NCI-H2029 treated with DMSO at 0.1 percent for 48 hours (cell line): ENCODE measurements around the gene RASD1.
"Not testable (repeated sequence)": the region's sequence is repeated elsewhere in the genome, so short reads cannot be mapped to it uniquely, and the experiment has no call there.

ENCODE experiments used
- DNase-seq: peaks from one replicate; lab custom pipeline; 2025; lab: John Stamatoyannopoulos, UW

RASD1 gene

DNA sequence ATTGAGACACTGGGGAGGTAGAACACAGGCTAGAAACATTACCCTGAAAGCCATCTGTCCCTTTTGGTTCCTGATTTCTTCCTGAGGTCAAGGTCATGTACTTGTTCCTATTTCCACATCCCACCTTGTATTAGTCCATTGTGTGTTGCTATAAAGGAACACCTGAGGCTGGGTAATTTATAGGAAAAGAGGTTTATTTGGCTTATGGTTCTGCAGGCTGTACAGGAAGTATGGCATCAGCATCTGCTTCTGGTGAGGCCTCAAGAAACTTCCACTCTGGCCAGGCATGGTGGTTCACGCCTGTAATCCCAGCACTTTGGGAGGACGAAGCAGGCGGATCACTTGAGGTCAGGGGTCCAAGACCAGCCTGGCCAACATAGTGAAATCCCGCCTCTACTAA, 26.8 kb downstream of the RASD1 start:
- no peak for DNase-seq

DNA sequence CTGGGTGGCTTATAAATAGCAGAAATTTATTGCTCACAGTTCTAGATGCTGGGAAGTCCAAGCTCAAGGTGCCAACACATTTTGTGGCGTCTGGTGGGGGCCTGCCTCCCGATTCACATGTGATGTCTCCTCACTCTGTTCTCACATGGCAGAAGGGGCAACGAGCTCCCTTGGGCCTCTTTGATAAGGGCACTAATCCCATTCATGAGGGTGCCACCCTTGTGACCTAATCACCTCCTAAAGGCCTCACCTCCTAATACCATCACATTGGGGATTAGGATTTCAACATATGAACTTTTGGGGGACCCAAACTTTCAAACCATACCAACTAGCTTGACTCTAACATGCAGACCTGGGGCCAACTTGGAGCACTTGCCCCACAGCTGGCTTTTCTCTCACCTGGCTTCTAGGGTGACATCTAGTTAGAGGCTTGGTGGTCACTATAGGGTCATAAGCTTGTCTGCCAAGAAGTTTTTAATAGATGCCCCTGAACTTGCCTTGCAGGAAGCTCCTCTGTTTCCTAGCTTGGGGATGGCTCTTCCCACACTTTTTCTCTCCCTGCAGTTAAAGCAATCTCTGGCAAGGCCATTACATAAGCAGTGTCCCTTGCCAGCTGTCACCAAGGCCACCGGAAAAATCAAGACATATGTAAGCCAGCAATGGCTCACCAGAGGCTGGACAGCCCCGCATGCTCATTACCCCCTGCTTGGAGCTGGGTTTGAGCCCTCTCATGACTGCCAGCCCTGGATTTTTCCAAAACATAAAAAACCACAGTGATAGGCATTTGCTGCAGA, 27.8 kb downstream of the RASD1 start:
- DNase-seq, result no peak

DNA sequence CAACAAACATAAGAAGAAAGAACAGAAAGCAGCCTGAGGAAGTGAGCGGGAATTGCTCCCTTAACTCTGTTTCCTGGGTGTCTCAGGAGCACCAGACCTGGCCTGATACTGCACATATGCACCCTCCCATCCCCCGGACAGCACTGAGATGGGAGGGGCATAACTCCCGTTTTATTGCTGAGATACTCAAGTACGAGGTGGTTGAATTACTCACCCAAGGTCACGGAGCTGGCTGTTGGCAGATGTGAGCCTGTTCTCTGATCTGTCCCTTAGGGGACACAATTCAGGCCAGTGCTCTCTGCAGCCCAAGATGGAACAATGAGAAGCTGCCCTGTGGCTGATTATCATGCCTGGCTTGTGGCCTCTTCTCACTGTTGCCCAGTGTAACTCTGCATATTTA, 28.5 kb downstream of the RASD1 start:
- DNase-seq, result no peak

- no peak for DNase-seq
These were observed 29.2 kb downstream of the RASD1 start for GRCh38 chr17:17467016-17467415.

- DNase-seq, result no peak
These were observed 29.7 kb downstream of the RASD1 start for GRCh38 chr17:17466511-17466910.

DNA sequence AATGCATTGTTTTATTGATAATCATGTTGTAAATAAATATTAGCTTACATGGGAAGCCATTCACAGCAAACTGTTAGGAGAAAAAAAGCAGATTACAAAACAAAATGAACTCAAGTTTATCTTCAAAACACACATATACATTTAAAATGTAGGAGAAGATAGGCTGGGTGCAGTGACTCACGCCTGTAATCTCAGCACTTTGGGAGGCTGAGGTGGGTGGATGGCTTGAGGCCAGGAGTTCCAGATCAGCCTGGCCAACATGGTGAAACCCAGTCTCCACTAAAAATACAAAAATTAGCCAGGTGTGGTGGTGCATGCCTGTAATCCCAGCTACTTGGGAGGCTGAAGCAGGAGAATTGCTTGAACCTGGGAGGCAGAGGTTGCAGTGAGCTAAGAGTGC, 30.3 kb downstream of the RASD1 start:
- DNase-seq, result not testable (repeated sequence)

DNA sequence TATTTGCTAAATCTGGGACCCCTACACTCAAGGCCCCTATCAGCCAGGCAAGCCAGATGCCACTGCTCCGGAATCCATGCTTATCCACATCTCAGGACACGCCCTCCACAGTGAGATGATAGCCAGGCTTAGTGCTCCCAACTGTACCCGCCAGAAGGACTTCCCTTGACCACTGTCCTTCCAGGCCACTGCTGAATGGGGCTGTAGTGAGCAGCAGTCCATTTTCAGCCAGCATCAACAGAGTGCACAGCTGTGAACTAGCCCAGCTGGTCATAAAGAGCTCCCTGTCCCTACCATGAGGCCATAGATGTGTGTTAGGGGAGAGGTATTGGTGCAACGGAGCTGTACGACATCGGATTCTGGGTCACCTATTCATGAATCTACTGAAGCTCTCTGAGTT, 32.4 kb downstream of the RASD1 start:
- no peak for DNase-seq

DNA sequence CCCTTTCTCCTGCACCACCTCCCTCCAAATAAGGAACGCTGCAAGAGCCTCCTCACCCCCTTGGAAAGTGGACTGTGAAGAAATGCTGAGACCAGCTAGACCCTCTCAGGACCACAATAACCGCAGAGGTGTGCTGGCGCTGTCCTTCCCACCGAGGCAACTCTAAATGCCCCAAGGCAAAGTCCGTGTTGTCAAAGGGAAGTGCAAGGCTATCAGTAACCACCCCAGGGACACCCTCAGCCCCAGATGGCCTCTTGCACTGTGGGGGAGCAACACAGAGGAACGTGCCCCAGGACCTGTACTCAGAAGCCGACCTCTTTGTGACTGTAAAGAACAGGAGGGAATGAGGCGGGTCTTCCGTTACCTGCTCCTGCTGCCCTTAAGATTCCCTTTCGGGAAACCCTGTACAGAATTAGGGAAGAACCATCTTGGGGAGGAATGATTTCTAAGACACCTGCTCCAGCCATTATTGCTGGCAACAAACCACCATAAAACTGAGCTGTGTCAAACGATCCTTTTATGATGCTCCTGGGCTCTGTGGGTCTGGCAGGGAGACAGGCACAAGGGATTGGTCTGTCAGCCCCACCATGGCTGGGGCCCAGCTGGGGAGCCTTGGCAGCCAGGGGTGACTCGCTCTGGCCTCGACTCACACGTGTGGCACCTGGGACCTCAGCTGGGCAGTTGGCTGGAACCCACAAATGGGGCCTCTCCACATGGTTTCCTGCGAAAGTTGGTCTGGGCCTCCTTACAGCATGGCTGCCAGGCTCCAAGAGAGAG, 34.0 kb downstream of the RASD1 start:
- DNase-seq, result no peak

DNA sequence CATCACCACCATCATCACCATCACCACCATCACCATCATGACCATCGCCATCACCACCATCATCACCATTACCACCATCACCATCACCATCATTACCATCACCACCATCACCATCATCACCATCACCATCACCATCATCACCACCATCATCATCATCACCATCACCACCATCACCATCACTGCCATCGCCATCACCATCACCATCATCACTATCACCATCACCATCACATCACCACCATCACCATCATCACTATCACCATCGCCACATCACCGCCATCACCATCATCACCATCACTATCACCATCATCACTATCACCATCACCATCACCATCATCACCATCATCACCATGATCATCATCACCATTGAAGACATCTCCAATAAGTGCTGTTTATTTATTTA, 36.2 kb downstream of the RASD1 start:
- no peak for DNase-seq

DNA sequence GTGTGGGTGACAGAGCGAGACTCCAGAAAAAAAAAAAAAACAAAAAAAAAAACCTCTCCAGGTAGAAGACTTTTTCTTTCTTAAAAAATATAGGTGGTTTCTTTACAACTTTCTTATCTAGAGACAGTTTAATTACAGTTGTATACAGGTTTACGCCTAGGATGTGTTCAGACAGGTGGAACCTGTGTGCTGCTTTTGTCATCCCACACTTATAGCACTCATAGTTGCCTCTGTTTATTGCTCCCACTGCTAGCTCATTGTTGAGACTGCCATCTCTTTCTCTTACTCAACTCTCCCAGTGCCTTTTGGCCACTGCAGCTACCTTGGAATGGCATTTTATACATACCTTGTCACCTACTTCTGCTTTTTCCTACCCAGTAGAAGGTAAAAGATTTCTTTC, 38.5 kb downstream of the RASD1 start:
- no peak for DNase-seq

- DNase-seq, result no peak
These were observed 39.9 kb downstream of the RASD1 start for GRCh38 chr17:17456251-17456650.

- peak; percentile 26 for DNase-seq
These were observed 41.0 kb downstream of the RASD1 start for GRCh38 chr17:17455173-17455572.

DNA sequence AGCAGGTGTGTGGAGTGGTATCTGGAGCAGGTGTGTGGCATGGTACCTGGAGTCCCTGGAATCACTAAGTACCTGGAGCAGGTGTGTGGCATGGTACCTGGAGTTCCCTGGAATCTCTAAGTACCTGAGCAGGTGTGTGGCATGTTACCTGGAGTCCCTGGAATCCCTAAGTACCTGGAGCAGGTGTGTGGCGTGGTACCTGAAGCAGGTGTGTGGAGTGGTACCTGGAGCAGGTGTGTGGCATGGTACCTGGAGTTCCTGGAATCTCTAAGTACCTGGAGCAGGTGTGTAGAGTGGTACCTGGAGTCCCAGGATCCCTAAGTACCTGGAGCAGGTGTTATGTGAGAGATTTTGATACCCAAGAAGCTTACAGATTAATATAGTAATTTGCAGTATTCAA, 41.5 kb downstream of the RASD1 start:
- DNase-seq, result peak; percentile 45

GRCh38 chr17:17454276-17454675, 41.9 kb downstream of the RASD1 start:
- no peak for DNase-seq

DNA sequence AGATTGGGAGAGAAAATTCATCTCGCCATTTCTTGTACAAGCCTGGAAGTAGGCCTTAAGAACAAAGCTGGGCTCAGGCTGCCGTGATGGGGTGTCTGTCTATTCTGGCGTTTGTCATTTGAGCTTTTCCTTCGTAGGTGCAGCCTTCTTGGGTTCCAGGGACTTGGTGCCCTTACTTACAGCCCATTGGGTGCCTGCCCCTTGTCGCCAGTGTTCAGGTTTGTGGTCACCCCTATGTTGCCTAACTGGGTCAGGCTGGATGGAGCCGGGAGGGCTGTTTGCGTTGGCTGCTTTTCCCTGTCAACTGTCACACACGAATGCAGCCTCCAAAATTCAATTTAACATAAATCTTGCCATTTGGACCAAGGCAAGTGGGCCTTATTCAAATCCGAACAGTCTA, 43.1 kb downstream of the RASD1 start:
- DNase-seq, result no peak

DNA sequence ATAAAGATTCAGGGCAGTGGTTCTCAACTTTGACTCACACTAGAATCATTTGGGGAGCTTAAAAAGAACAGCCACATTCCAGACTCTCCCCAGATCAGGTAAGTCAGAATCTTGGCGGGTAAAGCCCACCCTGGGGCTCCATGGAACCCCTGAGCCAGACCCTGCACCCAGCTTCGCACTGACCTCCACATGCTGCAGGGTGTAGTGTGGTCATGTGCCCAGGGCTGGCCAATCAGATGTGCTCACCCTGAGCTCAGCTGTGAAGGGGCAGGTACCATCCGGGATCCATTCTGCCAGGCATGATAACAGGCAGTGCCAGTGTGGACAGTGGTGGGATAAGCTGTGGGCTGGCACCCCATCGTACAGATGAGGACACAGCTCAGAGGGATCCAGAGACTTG, 47.5 kb downstream of the RASD1 start:
- DNase-seq, result no peak

- no peak for DNase-seq
These were observed 48.1 kb downstream of the RASD1 start for GRCh38 chr17:17448076-17448475.

- no peak for DNase-seq
These were observed 48.9 kb downstream of the RASD1 start for GRCh38 chr17:17447264-17447663.

DNA sequence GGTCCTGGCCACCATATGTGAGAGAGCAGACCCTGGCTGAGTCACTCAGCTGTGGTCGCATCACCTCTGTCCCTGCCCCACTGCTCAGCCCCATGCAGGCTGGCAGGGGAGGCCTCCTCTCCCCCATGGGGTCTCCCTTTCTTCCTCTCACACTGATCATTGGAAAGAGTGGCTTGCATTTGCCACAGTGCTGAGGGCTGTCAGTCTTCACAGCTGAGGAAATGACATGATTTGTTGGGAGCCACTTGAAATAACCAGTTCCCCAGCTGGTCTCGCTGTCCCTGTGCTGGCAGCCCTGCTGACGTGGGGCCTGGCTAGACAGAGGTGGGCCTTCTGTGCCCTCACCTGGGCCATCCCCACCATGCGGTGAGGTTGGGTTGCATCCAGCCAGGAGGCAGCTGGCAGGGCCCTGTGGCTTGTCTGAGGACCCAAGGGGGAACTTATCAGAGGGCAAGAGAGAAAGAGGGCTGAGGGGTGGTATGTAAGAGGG, 49.5 kb downstream of the RASD1 start:
- DNase-seq, result no peak

DNA sequence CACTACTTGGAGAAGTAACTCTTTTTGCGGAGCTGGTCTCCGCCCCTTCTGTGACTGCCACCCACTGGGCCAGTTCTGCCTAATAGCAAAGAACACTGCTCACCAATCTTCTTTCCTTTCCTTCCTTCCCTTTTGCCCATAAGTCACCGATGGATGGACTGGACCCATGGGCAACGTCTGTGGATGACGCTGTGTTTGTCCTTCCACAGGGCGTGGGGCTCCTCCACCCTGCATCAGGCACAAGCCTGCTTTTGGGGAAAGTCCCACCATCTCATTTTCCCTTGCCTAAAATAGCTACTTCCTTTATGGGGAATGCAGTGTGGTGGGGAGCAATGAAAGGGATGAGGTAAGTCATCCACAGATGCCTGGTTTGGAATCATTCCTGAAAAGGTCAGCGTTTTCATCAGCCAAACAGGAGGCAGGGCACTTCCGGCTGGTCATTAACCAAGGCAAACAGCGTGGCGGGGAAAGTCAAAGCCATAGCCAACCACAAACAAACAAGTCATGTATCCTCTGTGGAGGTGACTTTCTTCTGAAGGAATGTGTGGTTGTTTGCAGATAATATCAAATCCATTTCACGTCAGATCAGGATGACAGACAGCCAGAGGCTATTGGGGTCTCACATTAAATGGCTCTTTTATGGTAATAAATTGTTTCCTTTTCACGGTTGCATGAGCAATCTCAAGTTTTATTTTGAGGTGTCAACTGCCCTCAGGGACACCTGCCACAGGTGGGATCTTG, 50.1 kb downstream of the RASD1 start:
- DNase-seq, result peak; percentile 52

DNA sequence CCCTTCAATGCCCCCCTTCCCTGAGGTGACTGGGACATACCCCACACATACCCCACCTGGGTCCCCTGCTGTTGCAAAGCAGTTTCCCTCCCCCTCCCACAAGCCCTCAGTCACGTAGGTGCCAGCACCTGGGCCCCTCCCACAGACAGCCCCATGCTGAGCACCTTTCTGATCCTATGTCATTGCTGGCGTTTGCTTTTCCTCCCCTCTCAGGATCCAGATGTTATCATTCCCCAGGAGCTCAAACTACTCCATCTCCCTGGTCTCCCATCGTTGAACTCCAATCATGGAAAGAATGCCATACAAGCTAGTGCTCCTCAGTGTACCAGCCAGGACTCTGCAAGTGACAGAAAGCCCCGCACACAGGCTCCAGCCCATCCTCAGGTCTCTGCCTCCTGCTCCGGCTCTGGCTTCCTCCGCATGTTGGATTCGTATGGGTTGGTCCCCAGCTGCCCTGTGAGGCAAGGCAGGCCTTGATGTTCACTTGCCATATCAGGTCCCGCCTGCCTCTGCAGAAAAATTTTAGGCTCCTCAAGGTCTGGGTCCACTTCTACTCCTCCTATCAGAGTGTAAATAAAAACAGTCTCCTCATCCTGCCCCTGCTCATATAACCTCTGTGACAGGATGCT, 50.8 kb downstream of the RASD1 start:
- no peak for DNase-seq
